Measurements from ENCODE around the gene SSX3. TPM values are rescaled to one million over a fixed set of nuclear protein-coding genes. Genes with fewer than 3 reads are reported as not detected.

Gene SSX3
- total RNA-seq, 4 donors from 2014 or later, result not detected

DNA sequence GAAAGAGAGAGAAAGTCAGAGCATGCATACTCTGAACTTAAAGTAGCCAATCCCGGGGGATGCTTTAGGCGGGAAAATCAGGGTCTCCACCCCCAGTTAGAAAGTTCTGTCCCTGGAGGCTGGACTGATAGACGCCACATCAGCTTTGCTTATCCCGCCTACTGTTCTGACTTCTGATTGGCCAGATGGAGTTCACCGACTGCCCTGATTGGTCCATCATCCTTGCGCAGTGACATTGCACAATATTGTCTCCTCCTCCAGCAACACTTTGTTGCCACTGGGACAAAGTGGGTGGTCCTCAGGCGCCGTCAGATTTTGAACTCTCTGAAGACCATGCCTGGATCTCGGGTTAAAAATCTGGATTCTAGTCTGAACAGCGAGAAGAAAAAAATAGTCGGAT, 50.3 kb downstream of the SSX3 start:
- H3K4me1 ChIP-seq, result no peaks in the 10 kb centered on the region

More for the DNA sequence above, 50.3 kb downstream of the SSX3 start:
- no peaks in the 10 kb centered on the region for H3K36me3 ChIP-seq
- H3K4me3 ChIP-seq, result no peak overlapping the region
- H3K9me3 ChIP-seq, result no peaks in the 10 kb centered on the region
- 100% methylated on average over 1 of the region's 11 CpGs; no CpG with 5 or more reads in 1 of the 2 donors for WGBS, 2 donors (ENCODE audit: low coverage in 1 of 2)
- no peak for ATAC-seq
- H3K27ac ChIP-seq, result no peak overlapping the region
- no peak for TF ChIP-seq POLR2AphosphoS5 (IDR thresholded peaks at IDR 0.05)
- TF ChIP-seq, protein P1, sequence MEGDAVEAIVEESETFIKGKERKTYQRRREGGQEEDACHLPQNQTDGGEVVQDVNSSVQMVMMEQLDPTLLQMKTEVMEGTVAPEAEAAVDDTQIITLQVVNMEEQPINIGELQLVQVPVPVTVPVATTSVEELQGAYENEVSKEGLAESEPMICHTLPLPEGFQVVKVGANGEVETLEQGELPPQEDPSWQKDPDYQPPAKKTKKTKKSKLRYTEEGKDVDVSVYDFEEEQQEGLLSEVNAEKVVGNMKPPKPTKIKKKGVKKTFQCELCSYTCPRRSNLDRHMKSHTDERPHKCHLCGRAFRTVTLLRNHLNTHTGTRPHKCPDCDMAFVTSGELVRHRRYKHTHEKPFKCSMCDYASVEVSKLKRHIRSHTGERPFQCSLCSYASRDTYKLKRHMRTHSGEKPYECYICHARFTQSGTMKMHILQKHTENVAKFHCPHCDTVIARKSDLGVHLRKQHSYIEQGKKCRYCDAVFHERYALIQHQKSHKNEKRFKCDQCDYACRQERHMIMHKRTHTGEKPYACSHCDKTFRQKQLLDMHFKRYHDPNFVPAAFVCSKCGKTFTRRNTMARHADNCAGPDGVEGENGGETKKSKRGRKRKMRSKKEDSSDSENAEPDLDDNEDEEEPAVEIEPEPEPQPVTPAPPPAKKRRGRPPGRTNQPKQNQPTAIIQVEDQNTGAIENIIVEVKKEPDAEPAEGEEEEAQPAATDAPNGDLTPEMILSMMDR (IDR thresholded peaks at IDR 0.05), result no peak
- TF ChIP-seq POLR2A (IDR thresholded peaks at IDR 0.05), result no peak
- no peak for TF ChIP-seq EP300 (IDR thresholded peaks at IDR 0.05)
- H3K27me3 ChIP-seq, result no peaks in the 10 kb centered on the region

Small RNA genes lying within 50 kb of the gene (small RNA-seq; reads per million reads assigned to genes)
- gene AL606490.7, result 0 reads per million in 4 donors
- gene AL606490.9, result 0 reads per million in 4 donors

Other genes with a start within 250 kb of the SSX3 start
- gene SPACA5B, start 226.1 kb downstream of the SSX3 start, total RNA-seq, result not detected
- gene SSX5, start 159.9 kb downstream of the SSX3 start, total RNA-seq, result not detected
- not detected for gene SSX1, start 101.3 kb downstream of the SSX3 start, total RNA-seq
- gene SSX4, start 26.8 kb upstream of the SSX3 start, total RNA-seq, result under 1 TPM in 1 of 4 donors, not detected in 3; 0.27 TPM
- under 1 TPM in 1 of 4 donors, not detected in 3; 0.27 TPM for gene SSX4B, start 55.3 kb upstream of the SSX3 start, total RNA-seq
- gene SLC38A5, start 113.6 kb upstream of the SSX3 start, total RNA-seq, result 1 to 10 TPM; 4.2 to 7.9 (median 4.7) TPM
- 10 to 100 TPM; 31.1 to 43.0 (median 38.9) TPM for gene FTSJ1, start 119.5 kb upstream of the SSX3 start, total RNA-seq
- gene PORCN, start 152.3 kb upstream of the SSX3 start, total RNA-seq, result 10 to 100 TPM in 3 of 4 donors, 1 to 10 TPM in 1; 9.4 to 21.0 (median 13.2) TPM
- 10 to 100 TPM; 12.9 to 17.7 (median 14.5) TPM for gene EBP, start 165.1 kb upstream of the SSX3 start, total RNA-seq
- gene TBC1D25, start 183.0 kb upstream of the SSX3 start, total RNA-seq, result 10 to 100 TPM in 3 of 4 donors, 1 to 10 TPM in 1; 8.4 to 16.9 (median 12.7) TPM
- gene RBM3, start 217.8 kb upstream of the SSX3 start, total RNA-seq, result 100 to 1,000 TPM in 3 of 4 donors, 10 to 100 TPM in 1; 83.7 to 233 (median 182) TPM
- 100 to 1,000 TPM; 108 to 182 (median 139) TPM for gene WDR13, start 240.8 kb upstream of the SSX3 start, total RNA-seq